NT2/D1 (cell line): Measurements from ENCODE around the gene IL17C.

ENCODE experiments used
- DNase-seq: peaks from one replicate; pipeline ENCODE4 v3.0.0-alpha.2; 2011; ENCODE audit warnings: low read depth, low spot score
- H3K27me3 ChIP-seq: 2 replicates; pipeline ENCODE4 v1.6.0; 2011; ENCODE audit warnings: mild to moderate bottlenecking; ENCODE audit not compliant: insufficient read length, insufficient read depth
- H3K36me3 ChIP-seq: 2 replicates; pipeline ENCODE4 v1.6.1; 2011; ENCODE audit warnings: mild to moderate bottlenecking, low read length, mixed read lengths; ENCODE audit not compliant: insufficient read depth, insufficient read length
- H3K4me1 ChIP-seq: 2 replicates; pipeline ENCODE4 v1.5.1; 2011; ENCODE audit not compliant: insufficient read depth, insufficient read length
- H3K4me3 ChIP-seq: 2 replicates; pipeline ENCODE4 v1.5.1; 2011; ENCODE audit warnings: low read depth; ENCODE audit not compliant: insufficient read length
- H3K9ac ChIP-seq: 2 replicates; pipeline ENCODE4 v1.6.0; 2011; ENCODE audit warnings: low read depth; ENCODE audit not compliant: insufficient read length
- H3K9me3 ChIP-seq: 2 replicates; pipeline ENCODE4 v1.5.1; 2011; ENCODE audit warnings: mild to moderate bottlenecking, low read length; ENCODE audit not compliant: insufficient read depth
- SUZ12 ChIP-seq: IDR thresholded peaks from 2 replicates; pipeline ENCODE4 v1.6.1; 2011; ENCODE audit not compliant: insufficient read length, insufficient read depth; ENCODE audit errors: extremely low read depth
- YY1 ChIP-seq: IDR thresholded peaks from 2 replicates; pipeline ENCODE4 v1.6.1; 2011; ENCODE audit not compliant: insufficient read length, insufficient read depth
- ZNF274 ChIP-seq: IDR thresholded peaks from 2 replicates; pipeline ENCODE4 v1.6.1; 2011; ENCODE audit warnings: mild to moderate bottlenecking, low read depth, low read length

The IL17C gene

GRCh38 chr16:88595101-88595500, 43.3 kb upstream of the IL17C start:
- H3K9ac ChIP-seq = no peak overlapping the region
- no peaks in the 10 kb centered on the region for H3K27me3 ChIP-seq
- no peak for DNase-seq
- H3K9me3 ChIP-seq = no peaks in the 10 kb centered on the region
- TF ChIP-seq ZNF274 (no peak), SUZ12 (no peak), YY1 (no peak)
- H3K36me3 ChIP-seq = peaks cover 66% of the 10 kb centered on the region
- H3K4me3 ChIP-seq = no peak overlapping the region
- peaks cover 4% of the 10 kb centered on the region for H3K4me1 ChIP-seq

DNA sequence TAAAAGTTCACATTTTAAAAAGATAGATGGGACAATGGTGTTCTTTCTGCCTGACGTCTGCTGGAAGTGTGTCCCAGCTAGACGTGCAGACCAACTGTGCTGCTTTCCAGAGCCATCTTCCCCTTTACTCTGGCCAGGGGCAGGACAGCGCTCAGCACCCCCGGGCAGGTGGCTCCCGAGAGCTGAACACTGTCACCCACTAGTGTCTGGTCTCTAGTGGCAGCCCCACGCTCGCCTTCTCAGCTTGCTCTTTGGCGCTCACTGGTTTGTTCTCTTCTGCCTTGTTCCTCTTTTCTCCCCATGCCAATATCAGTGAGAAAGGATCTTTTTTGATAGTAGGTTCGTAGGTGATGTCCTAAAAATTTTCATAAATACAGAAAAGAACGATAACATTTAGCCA, 42.5 kb upstream of the IL17C start:
- H3K9ac ChIP-seq = no peak overlapping the region
- H3K27me3 ChIP-seq = no peaks in the 10 kb centered on the region
- TF ChIP-seq YY1 (no peak), ZNF274 (no peak), SUZ12 (no peak)
- H3K36me3 ChIP-seq = peaks cover 68% of the 10 kb centered on the region
- no peak for DNase-seq
- no peaks in the 10 kb centered on the region for H3K9me3 ChIP-seq
- no peak overlapping the region for H3K4me3 ChIP-seq
- H3K4me1 ChIP-seq = peaks cover 4% of the 10 kb centered on the region

GRCh38 chr16:88596483-88596882, 41.9 kb upstream of the IL17C start:
- Histone ChIP-seq H3K27me3 (no peaks in the 10 kb centered on the region), H3K9ac (no peak overlapping the region), H3K4me3 (no peak overlapping the region), H3K9me3 (no peaks in the 10 kb centered on the region), H3K4me1 (peaks cover 4% of the 10 kb centered on the region), H3K36me3 (peaks cover 70% of the 10 kb centered on the region)
- no peak for DNase-seq
- TF ChIP-seq ZNF274 (no peak), YY1 (no peak), SUZ12 (no peak)

DNA sequence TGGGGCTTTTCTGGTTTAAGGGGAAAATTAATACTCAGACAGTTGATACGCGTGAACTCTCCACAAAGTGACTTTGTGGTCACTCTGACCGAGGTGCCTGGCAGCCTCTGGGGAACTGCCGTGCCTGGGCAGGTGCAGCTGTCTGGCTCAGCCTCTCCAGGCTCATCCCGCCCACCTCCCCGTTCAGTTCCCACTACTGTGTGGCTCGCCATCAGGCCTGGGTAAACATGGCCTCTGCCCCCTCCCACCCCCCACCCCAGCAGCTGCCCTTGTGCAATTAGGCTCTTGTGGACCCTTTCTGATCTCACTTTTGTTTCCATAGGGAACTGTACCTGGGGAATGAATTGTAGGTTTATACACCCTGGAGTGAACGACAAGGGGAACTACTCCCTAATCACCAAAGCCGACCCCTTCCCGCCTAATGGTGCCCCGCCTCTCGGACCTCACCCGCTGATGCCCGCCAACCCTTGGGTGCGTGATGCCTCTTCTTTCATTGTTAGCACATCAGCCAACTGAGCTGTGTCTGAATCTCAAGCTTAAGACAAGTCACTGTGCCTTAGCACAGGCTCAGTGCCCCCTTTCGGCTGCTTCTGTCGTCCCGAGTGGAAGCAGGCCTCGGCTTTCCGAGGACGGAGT, 40.4 kb upstream of the IL17C start:
- DNase-seq = no peak
- Histone ChIP-seq H3K9ac (no peak overlapping the region), H3K9me3 (no peaks in the 10 kb centered on the region), H3K36me3 (peaks cover 72% of the 10 kb centered on the region), H3K27me3 (no peaks in the 10 kb centered on the region), H3K4me3 (no peak overlapping the region), H3K4me1 (peaks cover 4% of the 10 kb centered on the region)
- no peak for TF ChIP-seq SUZ12
- no peak for TF ChIP-seq ZNF274
- TF ChIP-seq YY1 = no peak

GRCh38 chr16:88599092-88599733, 39.2 kb upstream of the IL17C start:
- Histone ChIP-seq H3K36me3 (peaks cover 68% of the 10 kb centered on the region), H3K4me3 (no peak overlapping the region), H3K27me3 (no peaks in the 10 kb centered on the region), H3K9ac (no peak overlapping the region), H3K9me3 (no peaks in the 10 kb centered on the region), H3K4me1 (peaks cover 2% of the 10 kb centered on the region)
- TF ChIP-seq SUZ12 = no peak
- no peak for TF ChIP-seq YY1
- TF ChIP-seq ZNF274 = no peak
- no peak for DNase-seq

GRCh38 chr16:88599825-88600538, 38.4 kb upstream of the IL17C start:
- H3K4me3 ChIP-seq = no peak overlapping the region
- no peak for DNase-seq
- no peak overlapping the region for H3K9ac ChIP-seq
- no peaks in the 10 kb centered on the region for H3K9me3 ChIP-seq
- H3K4me1 ChIP-seq = peaks cover 2% of the 10 kb centered on the region
- peaks cover 70% of the 10 kb centered on the region for H3K36me3 ChIP-seq
- H3K27me3 ChIP-seq = no peaks in the 10 kb centered on the region
- TF ChIP-seq YY1 (no peak), ZNF274 (no peak), SUZ12 (no peak)

DNA sequence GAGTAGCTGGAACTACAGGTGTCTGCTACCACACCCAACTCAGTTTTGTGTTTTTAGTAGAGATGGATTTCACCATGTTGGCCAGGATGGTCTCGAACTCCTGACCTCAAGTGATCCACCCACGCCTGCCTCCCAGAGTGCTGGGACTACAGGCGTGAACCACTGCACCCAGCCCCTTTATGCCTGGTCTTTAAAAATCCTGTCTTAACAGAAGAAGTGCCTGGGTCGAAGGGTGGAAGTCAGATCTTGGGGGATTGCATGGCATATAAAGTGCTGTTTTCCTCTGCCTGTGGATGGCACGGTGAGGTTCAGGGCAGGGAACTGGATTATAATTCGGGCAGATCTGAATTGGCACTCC, 37.9 kb upstream of the IL17C start:
- no peak for DNase-seq
- H3K27me3 ChIP-seq = no peaks in the 10 kb centered on the region
- peaks cover 2% of the 10 kb centered on the region for H3K4me1 ChIP-seq
- H3K4me3 ChIP-seq = no peak overlapping the region
- no peak overlapping the region for H3K9ac ChIP-seq
- peaks cover 75% of the 10 kb centered on the region for H3K36me3 ChIP-seq
- H3K9me3 ChIP-seq = no peaks in the 10 kb centered on the region
- TF ChIP-seq SUZ12 = no peak
- TF ChIP-seq YY1 = no peak
- TF ChIP-seq ZNF274 = no peak
